ENCODE data around the gene ZNF524. TPM values are rescaled to one million over a fixed set of nuclear protein-coding genes. Genes with fewer than 3 reads are reported as not detected.

ZNF524 gene
- total and polyA plus RNA-seq, 10 of the 15 experiments (the other 5 are each of a cell fraction or from before 2014, with no cell fraction given): 0.47 to 18.6 (median 12.4) TPM; not detected in 1

- no peak for TF ChIP-seq PRDM15 (CRISPR knock-in tag; IDR thresholded peaks at IDR 0.05)
- no peak for TF ChIP-seq SREBF2 (IDR thresholded peaks at IDR 0.05; ENCODE audit: low read length)
- TF ChIP-seq SRF (IDR thresholded peaks at IDR 0.05; ENCODE audit: low read depth in 2 of 2, low read length in 2 of 2): peak in 1 of 2 experiments; percentile 79; a peak in 3 of 4 replicates
- TF ChIP-seq POLR2AphosphoS5 (IDR thresholded peaks at IDR 0.05; ENCODE audit: low read length): peak; percentile 81
- TF ChIP-seq STAT3 (IDR thresholded peaks at IDR 0.05; ENCODE audit: low read depth, low read length): no peak
- TF ChIP-seq PKNOX1 (IDR thresholded peaks at IDR 0.05): peak; percentile 78
- peak; percentile 69; the same call in 1 of the 2 replicates for TF ChIP-seq PAX5 (IDR thresholded peaks at IDR 0.05; ENCODE audit: borderline replicate concordance, low read depth, low read length)
- 0 out of 2 replicates have a peak, but pooled peaks have one; percentile 48 for TF ChIP-seq ZBED1 (IDR thresholded peaks at IDR 0.05; ENCODE audit: borderline replicate concordance)
- no peak for TF ChIP-seq BRCA1 (IDR thresholded peaks at IDR 0.05; ENCODE audit: low read depth, low read length)
- TF ChIP-seq SIN3A (IDR thresholded peaks at IDR 0.05; ENCODE audit: low read depth, low read length): peak; percentile 90
- TF ChIP-seq RBBP5 (conservative IDR thresholded peaks at IDR 0.05): no peak
- TF ChIP-seq ZSCAN29 (IDR thresholded peaks at IDR 0.05): no peak
- TF ChIP-seq MTA3 (IDR thresholded peaks at IDR 0.05; ENCODE audit: borderline replicate concordance, low read length): no peak
- TF ChIP-seq NFXL1 (IDR thresholded peaks at IDR 0.05; ENCODE audit: borderline replicate concordance): no peak
- TF ChIP-seq NKRF (conservative IDR thresholded peaks at IDR 0.05): peak; percentile 77
- no peak for TF ChIP-seq HDAC2 (IDR thresholded peaks at IDR 0.05)
- TF ChIP-seq MEF2B (IDR thresholded peaks at IDR 0.05; ENCODE audit: partially characterized antibody, poor library complexity, severe bottlenecking): no peak
- no peak; the same call in 1 of the 2 replicates for TF ChIP-seq ZNF687 (IDR thresholded peaks at IDR 0.05)
- no peak for TF ChIP-seq SMAD1 (IDR thresholded peaks at IDR 0.05; ENCODE audit: low read depth, partially characterized antibody)
- peak; percentile 94 for TF ChIP-seq NBN (IDR thresholded peaks at IDR 0.05)
Observed at GRCh38 chr19:55643003-55643886, 43.2 kb downstream of the ZNF524 start, which contains the start of gene ZNF581 (continued).

Measured in GM12878 (cell line).